ENCODE data around the gene ANKRD23.

- no peak for TF ChIP-seq YY1 (IDR thresholded peaks at IDR 0.05; ENCODE audit: insufficient read depth, insufficient read length)
- no peak for TF ChIP-seq ZNF274 (IDR thresholded peaks at IDR 0.05; ENCODE audit: low read depth, low read length)
Measured at GRCh38 chr2:96800061-96801004, 43.5 kb downstream of the ANKRD23 start.

All from NT2/D1 (cell line).